Kidney epithelial cell (primary cell): ENCODE measurements around the gene MXD1. TPM values are rescaled to one million over a fixed set of nuclear protein-coding genes. Genes with fewer than 3 reads are reported as not detected.

Source experiments
- DNase-seq: peaks from one replicate; pipeline ENCODE4 v3.0.0-alpha.2; 2010; ENCODE audit warnings: low read depth
- H3K27me3 ChIP-seq: 2 replicates; pipeline ENCODE4 v1.6.0; 2011; ENCODE audit warnings: low read length; ENCODE audit not compliant: control insufficient read depth, insufficient read depth
- H3K36me3 ChIP-seq: 2 replicates; pipeline ENCODE4 v1.5.1; 2011; ENCODE audit warnings: low read length; ENCODE audit not compliant: control insufficient read depth, insufficient read depth
- H3K4me3 ChIP-seq: 2 replicates; pipeline ENCODE4 v1.5.1; 2011; ENCODE audit warnings: low read depth, mild to moderate bottlenecking, control low read depth, low read length
- total RNA-seq: library from RNA; depleted of rRNA; stranded (reverse); fragments of >200 nt; gene quantifications from 2 replicates; pipeline ENCODE4 v1.2.3, GENCODE V29; 2015
- TF ChIP-seq, protein P1 (sequence below): IDR thresholded peaks from 2 replicates; pipeline ENCODE4 v1.5.1; 2011; ENCODE audit warnings: mild to moderate bottlenecking, moderate library complexity, low read length, control low read depth, inconsistent platforms; ENCODE audit not compliant: insufficient read depth, poor library complexity, severe bottlenecking

MXD1 gene
- total RNA-seq, 1 donor from 2014 or later: 14.4 TPM

DNA sequence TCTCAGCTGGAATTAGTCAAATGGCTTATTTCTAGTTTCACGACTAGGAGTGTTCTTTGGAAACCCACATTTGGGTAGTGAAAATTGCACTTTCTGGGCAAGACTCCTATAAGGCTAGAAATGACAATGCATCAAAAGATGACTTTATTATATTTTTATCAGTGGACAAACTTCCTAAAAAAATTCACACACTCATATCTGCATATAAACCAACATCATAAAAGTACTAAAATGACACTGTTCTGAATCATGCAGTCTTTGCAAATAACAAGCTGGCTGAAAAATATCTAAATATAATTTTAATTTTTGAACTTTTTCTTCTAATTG lies 17.6 kb downstream of the MXD1 start:
- TF ChIP-seq, protein P1, sequence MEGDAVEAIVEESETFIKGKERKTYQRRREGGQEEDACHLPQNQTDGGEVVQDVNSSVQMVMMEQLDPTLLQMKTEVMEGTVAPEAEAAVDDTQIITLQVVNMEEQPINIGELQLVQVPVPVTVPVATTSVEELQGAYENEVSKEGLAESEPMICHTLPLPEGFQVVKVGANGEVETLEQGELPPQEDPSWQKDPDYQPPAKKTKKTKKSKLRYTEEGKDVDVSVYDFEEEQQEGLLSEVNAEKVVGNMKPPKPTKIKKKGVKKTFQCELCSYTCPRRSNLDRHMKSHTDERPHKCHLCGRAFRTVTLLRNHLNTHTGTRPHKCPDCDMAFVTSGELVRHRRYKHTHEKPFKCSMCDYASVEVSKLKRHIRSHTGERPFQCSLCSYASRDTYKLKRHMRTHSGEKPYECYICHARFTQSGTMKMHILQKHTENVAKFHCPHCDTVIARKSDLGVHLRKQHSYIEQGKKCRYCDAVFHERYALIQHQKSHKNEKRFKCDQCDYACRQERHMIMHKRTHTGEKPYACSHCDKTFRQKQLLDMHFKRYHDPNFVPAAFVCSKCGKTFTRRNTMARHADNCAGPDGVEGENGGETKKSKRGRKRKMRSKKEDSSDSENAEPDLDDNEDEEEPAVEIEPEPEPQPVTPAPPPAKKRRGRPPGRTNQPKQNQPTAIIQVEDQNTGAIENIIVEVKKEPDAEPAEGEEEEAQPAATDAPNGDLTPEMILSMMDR: no peak
- no peaks in the 10 kb centered on the region for H3K27me3 ChIP-seq
- no peak for DNase-seq
- peaks cover 4% of the 10 kb centered on the region for H3K36me3 ChIP-seq
- no peak overlapping the region for H3K4me3 ChIP-seq

DNA sequence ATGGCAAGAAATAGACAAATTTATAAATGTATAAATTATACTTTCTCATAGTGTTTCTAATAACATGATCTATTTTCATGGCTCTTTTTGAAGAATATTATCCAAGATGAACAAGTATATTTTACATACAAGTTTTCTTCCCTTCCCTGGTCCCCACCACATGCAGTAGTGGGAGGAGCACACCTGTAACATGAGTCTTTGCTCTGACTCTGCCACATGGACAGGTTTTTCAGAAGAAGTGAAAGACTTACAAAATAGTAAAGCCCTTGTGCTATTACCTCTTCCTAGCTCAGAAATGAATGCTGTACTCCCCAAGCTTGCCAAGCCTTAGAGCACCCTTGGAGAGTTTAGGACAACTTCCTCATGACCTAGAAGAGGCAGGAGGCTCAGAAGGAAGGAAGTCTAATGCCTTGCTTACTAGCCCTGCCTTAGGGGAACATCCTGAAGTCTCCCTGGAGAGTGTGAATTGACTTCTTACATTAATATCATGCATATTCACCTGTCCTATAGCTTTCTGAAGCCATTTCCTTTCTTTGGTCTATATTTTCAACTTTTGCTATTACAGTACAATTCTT lies 18.4 kb downstream of the MXD1 start:
- TF ChIP-seq, protein P1: no peak
- Histone ChIP-seq H3K4me3 (no peak overlapping the region), H3K27me3 (no peaks in the 10 kb centered on the region), H3K36me3 (peaks cover 4% of the 10 kb centered on the region)
- DNase-seq: no peak

DNA sequence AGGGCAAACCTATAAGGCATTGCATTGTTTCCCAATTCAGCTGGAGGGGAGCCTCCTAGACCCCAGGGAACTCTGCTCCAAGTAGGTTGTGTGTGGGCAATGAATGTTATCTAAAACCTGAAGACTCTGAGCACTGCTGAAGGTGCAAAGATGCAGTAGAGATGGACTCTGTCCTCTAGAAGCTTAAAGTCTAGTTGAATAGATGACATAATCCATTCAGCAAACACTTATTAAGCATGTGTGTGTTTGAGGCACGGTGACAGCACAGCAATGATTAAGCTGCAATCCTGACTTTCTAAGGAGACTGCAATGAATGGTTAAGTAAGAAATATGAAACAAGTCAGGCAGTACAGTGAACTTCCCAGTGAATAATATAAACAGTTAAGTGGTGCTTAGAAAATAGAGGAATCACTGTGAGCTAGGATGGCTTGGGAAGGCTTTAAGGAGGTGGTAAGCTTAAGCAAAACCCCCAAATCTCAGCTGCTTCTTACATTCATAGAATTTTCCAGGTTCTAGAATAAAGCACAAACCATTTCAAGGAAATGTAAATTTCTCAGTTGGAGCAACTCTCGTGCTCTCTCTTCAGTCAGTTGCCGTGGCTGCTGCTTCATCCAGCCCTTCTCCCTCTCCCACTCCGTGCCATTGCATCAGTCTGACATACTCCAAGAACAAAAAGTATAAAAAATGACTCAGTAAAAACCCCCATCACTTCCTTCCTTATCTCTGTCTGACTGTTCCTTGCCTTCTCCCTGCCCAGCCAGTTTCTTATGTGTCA lies 19.1 kb downstream of the MXD1 start:
- DNase-seq: peak; percentile 48
- TF ChIP-seq, protein P1: no peak
- peaks cover 6% of the 10 kb centered on the region for H3K36me3 ChIP-seq
- no peak overlapping the region for H3K4me3 ChIP-seq
- H3K27me3 ChIP-seq: no peaks in the 10 kb centered on the region

GRCh38 chr2:69934614-69934908 lies 19.7 kb downstream of the MXD1 start:
- no peak for DNase-seq
- TF ChIP-seq, protein P1: no peak
- Histone ChIP-seq H3K36me3 (peaks cover 6% of the 10 kb centered on the region), H3K27me3 (no peaks in the 10 kb centered on the region), H3K4me3 (no peak overlapping the region)

GRCh38 chr2:69935011-69935410 lies 20.1 kb downstream of the MXD1 start:
- TF ChIP-seq, protein P1: no peak
- Histone ChIP-seq H3K27me3 (no peaks in the 10 kb centered on the region), H3K36me3 (peaks cover 6% of the 10 kb centered on the region), H3K4me3 (no peak overlapping the region)
- no peak for DNase-seq

DNA sequence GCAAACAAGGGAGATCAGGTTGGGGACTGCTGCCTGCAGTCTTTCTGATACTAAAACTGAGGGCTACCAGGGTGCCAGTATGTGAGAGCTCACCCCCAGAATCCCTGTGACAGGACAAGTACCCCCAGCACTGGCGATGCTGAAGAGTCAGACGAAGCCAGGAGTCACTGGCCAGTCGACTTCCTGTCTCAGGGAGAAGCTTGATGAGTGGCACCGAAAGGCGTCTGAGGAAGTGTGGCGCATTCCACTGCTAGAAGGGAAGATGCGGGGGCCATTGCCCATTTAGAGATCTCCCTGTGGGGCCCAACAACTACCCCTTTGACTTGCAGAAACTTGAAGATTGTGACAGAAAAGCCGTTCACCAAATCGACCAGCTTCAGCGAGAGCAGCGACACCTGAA lies 22.0 kb downstream of the MXD1 start:
- H3K4me3 ChIP-seq: no peak overlapping the region
- DNase-seq: no peak
- peaks cover 6% of the 10 kb centered on the region for H3K36me3 ChIP-seq
- TF ChIP-seq, protein P1: no peak
- H3K27me3 ChIP-seq: no peaks in the 10 kb centered on the region
